ENCODE data around the gene EHMT1. TPM values are rescaled to one million over a fixed set of nuclear protein-coding genes. Genes with fewer than 3 reads are reported as not detected.

Gene EHMT1
- total and polyA plus RNA-seq, 2 donors (not counting 1 experiment from before 2014, with no cell fraction given) = 101 to 394 TPM

DNA sequence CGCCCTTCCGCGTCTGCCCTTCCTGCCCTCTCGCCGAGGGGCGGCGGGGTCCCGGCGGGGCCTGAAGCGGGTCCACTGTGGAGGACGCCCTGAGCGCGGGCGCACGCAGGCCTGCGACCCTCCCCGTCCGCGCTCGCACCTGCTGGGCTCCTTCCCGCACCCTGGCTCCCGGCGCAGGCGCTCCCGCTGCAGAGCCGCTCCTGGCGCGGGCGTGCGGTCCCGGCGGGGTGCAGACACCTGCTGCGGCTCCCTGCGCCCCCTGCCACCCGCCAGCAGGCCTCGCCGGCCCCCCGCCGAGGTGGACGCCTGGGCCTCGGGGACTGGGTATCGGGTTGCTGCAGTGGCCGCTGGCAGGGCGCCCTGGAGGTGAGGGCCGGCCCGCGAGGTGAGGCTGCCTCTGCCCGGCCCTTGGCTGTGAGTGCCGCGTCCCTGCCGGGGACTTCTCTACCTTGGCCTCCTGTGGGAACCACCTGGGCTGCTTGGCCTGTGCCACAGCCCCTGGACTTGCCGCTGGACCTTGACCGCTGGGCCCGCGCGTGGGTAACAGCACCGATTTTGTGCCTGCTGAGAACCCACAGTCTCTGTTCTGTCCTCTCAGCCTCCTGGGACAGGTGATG lies 12.7 kb upstream of the EHMT1 start:
- intact Hi-C loops (cut with micrococcal nuclease) = loop anchor here (5.0 kb wide), 1 partner anchor 384 kb away; the partner anchor contains the start of gene RNF208
- Mint-ChIP-seq H3K27me3 (no peaks in the 10 kb centered on the region), H3K4me1 (peaks cover 21% of the 10 kb centered on the region), H3K27ac (peak overlapping the region; percentile 65), H3K4me3 (peak overlapping the region; percentile 86), H3K9me3 (ENCODE audit: insufficient read depth) (no peaks in the 10 kb centered on the region)
- H3K9ac ChIP-seq (ENCODE audit: low read length) = peak overlapping the region; percentile 79
- H3K27me3 ChIP-seq (replicated peaks in 1 of 4; ENCODE audit: control extremely low read depth in 1 of 4, control insufficient read depth in 3 of 4, insufficient read depth in 4 of 4, low read length in 3 of 4) = no peaks in the 10 kb centered on the region
- H3K36me3 ChIP-seq (replicated peaks in 1 of 2; ENCODE audit: control extremely low read depth in 1 of 2, control insufficient read depth in 1 of 2, extremely low read depth in 1 of 2, insufficient read depth in 2 of 2, low read length in 1 of 2) = peaks cover 0 to 4% of the 10 kb centered on the region in 2 experiments
- H3K4me1 ChIP-seq (ENCODE audit: control insufficient read depth in 2 of 2, insufficient read depth in 2 of 2, low read length in 2 of 2) = peaks cover 12 to 25% of the 10 kb centered on the region in 2 donors
- peak overlapping the region; percentile 76 for H2AFZ ChIP-seq (ENCODE audit: insufficient read depth, low read depth, low read length, poor library complexity, severe bottlenecking)
- H3K9me3 ChIP-seq (ENCODE audit: control extremely low read depth in 1 of 3, control insufficient read depth in 2 of 3, insufficient read depth in 1 of 3, low read length in 2 of 3) = no peaks in the 10 kb centered on the region
- ChIA-PET CTCF (no interaction called here), POLR2A (no interaction called here)
- ATAC-seq (ENCODE audit: low read depth) (no peak), DNase-seq (no peak)
- H3K4me2 ChIP-seq (replicated peaks; ENCODE audit: low read depth, low read length, poor library complexity, severe bottlenecking) = peak overlapping the region; percentile 96
- peaks cover 44% of the 10 kb centered on the region for H4K20me1 ChIP-seq (ENCODE audit: control insufficient read depth, insufficient read depth, low read length, poor library complexity, severe bottlenecking)
- peak overlapping the region; percentile 32 to 74 (median 60) for H3K4me3 ChIP-seq (ENCODE audit: control extremely low read depth in 1 of 5, extremely low read depth in 1 of 5, insufficient read depth in 1 of 5, low read depth in 2 of 5, low read length in 4 of 5)
- WGBS (ENCODE audit: insufficient coverage) = 5% methylated on average over 57 of the region's 57 CpGs
- H3K79me2 ChIP-seq (ENCODE audit: control insufficient read depth, insufficient read depth, low read length) = peaks cover 48% of the 10 kb centered on the region
- TF ChIP-seq, protein P1, sequence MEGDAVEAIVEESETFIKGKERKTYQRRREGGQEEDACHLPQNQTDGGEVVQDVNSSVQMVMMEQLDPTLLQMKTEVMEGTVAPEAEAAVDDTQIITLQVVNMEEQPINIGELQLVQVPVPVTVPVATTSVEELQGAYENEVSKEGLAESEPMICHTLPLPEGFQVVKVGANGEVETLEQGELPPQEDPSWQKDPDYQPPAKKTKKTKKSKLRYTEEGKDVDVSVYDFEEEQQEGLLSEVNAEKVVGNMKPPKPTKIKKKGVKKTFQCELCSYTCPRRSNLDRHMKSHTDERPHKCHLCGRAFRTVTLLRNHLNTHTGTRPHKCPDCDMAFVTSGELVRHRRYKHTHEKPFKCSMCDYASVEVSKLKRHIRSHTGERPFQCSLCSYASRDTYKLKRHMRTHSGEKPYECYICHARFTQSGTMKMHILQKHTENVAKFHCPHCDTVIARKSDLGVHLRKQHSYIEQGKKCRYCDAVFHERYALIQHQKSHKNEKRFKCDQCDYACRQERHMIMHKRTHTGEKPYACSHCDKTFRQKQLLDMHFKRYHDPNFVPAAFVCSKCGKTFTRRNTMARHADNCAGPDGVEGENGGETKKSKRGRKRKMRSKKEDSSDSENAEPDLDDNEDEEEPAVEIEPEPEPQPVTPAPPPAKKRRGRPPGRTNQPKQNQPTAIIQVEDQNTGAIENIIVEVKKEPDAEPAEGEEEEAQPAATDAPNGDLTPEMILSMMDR (IDR thresholded peaks at IDR 0.05) = no peak
- no peak for TF ChIP-seq EZH2 (IDR thresholded peaks at IDR 0.05; ENCODE audit: borderline replicate concordance, insufficient read depth, low read depth, low read length, poor library complexity, severe bottlenecking)
- peak overlapping the region in 1 of 2 donors; percentile 61 for H3K27ac ChIP-seq (ENCODE audit: low read length in 2 of 2)

DNA sequence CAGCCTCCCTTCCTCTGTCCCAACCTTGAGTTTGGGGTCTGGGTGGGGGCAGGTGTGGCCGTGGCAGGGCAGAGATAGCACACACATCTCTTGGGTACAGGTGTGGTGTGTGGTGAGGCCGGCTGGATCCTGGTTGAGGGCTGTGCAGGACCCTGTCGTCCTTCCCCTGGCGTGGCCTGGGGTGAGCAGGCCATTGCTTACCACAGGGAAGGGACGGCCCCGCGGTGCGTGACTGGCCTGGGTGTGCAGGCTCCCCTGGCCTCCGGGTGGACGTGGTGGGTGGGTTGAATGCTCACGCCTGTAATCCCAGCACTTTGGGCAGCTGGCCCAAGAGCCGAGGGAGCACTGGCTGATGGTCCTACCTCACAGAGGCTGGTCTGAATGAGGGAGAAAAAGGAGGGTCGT lies 12.1 kb upstream of the EHMT1 start:
- DNase-seq = no peak
- Histone ChIP-seq H3K27ac (ENCODE audit: low read length in 2 of 2) (no peak overlapping the region), H3K36me3 (replicated peaks in 1 of 2; ENCODE audit: control extremely low read depth in 1 of 2, control insufficient read depth in 1 of 2, extremely low read depth in 1 of 2, insufficient read depth in 2 of 2, low read length in 1 of 2) (peaks cover 0 to 4% of the 10 kb centered on the region in 2 experiments), H4K20me1 (ENCODE audit: control insufficient read depth, insufficient read depth, low read length, poor library complexity, severe bottlenecking) (peaks cover 49% of the 10 kb centered on the region), H3K4me2 (replicated peaks; ENCODE audit: low read depth, low read length, poor library complexity, severe bottlenecking) (peak overlapping the region; percentile 96), H3K9me3 (ENCODE audit: control extremely low read depth in 1 of 3, control insufficient read depth in 2 of 3, insufficient read depth in 1 of 3, low read length in 2 of 3) (no peaks in the 10 kb centered on the region), H3K4me1 (ENCODE audit: control insufficient read depth in 2 of 2, insufficient read depth in 2 of 2, low read length in 2 of 2) (peaks cover 12 to 29% of the 10 kb centered on the region in 2 donors), H3K9ac (ENCODE audit: low read length) (peak overlapping the region; percentile 79), H3K4me3 (ENCODE audit: control extremely low read depth in 1 of 5, extremely low read depth in 1 of 5, insufficient read depth in 1 of 5, low read depth in 2 of 5, low read length in 4 of 5) (peak overlapping the region; percentile 32 to 74 (median 60)), H3K79me2 (ENCODE audit: control insufficient read depth, insufficient read depth, low read length) (peaks cover 55% of the 10 kb centered on the region), H2AFZ (ENCODE audit: insufficient read depth, low read depth, low read length, poor library complexity, severe bottlenecking) (no peak overlapping the region), H3K27me3 (replicated peaks in 1 of 4; ENCODE audit: control extremely low read depth in 1 of 4, control insufficient read depth in 3 of 4, insufficient read depth in 4 of 4, low read length in 3 of 4) (no peaks in the 10 kb centered on the region)
- no peaks in the 10 kb centered on the region for H3K9me3 Mint-ChIP-seq (ENCODE audit: insufficient read depth)
- ChIA-PET CTCF (no interaction called here), POLR2A (interaction anchor here (1.4 kb wide), 1 partner anchor 12 kb away, joined by 3 read pairs; the partner anchor contains the start of gene EHMT1)
- intact Hi-C loops (cut with micrococcal nuclease) = loop anchor here (5.0 kb wide), 1 partner anchor 384 kb away; the partner anchor contains the start of gene RNF208
- H3K4me3 Mint-ChIP-seq = peak overlapping the region; percentile 86
- H3K27me3 Mint-ChIP-seq = no peaks in the 10 kb centered on the region
- 78% methylated on average over 13 of the region's 13 CpGs for WGBS (ENCODE audit: insufficient coverage)
- ATAC-seq (ENCODE audit: low read depth) = no peak
- TF ChIP-seq, protein P1 (IDR thresholded peaks at IDR 0.05) = no peak
- no peak for TF ChIP-seq EZH2 (IDR thresholded peaks at IDR 0.05; ENCODE audit: borderline replicate concordance, insufficient read depth, low read depth, low read length, poor library complexity, severe bottlenecking)
- H3K27ac Mint-ChIP-seq = peak overlapping the region; percentile 32
- H3K4me1 Mint-ChIP-seq = peaks cover 26% of the 10 kb centered on the region
